OCI-LY3 (cell line): ENCODE data around the gene USB1.
"Not testable (repeated sequence)": the region's sequence is repeated elsewhere in the genome, so short reads cannot be mapped to it uniquely, and the experiment has no call there.

Source experiments
- EZH2phosphoT487 ChIP-seq: fragments of 200-600 bp; shearing (Covaris generic); IDR thresholded peaks from 2 replicates; pipeline ENCODE4 v1.6.1; 2018; ENCODE audit warnings: antibody characterized with exemption, mixed run types, low read depth
- TF ChIP-seq, protein P1 (sequence below): fragments of 200-600, 300-600 bp; sonication (generic); IDR thresholded peaks from 2 replicates; pipeline ENCODE4 v1.5.1; 2014; ENCODE audit warnings: antibody characterized with exemption, low read length, low read depth

DNA sequence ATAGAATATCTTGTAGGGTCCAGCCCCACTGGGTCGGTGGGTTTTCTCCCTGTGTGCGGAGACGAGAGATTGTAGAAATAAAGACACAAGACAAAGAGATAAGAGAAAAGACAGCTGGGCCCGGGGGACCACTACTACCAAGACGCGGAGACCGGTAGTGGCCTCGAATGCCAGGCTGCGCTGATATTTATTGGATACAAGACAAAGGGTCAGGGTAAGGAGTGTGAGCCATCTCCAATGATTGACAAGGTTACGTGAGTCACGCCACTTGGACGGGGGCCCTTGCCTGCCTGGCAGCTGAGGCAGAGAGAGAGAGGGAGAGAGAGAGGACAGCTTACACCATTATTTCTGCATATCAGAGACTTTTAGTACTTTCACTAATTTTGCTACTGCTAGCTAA is 3.5 kb downstream of the USB1 start:
- TF ChIP-seq, protein P1, sequence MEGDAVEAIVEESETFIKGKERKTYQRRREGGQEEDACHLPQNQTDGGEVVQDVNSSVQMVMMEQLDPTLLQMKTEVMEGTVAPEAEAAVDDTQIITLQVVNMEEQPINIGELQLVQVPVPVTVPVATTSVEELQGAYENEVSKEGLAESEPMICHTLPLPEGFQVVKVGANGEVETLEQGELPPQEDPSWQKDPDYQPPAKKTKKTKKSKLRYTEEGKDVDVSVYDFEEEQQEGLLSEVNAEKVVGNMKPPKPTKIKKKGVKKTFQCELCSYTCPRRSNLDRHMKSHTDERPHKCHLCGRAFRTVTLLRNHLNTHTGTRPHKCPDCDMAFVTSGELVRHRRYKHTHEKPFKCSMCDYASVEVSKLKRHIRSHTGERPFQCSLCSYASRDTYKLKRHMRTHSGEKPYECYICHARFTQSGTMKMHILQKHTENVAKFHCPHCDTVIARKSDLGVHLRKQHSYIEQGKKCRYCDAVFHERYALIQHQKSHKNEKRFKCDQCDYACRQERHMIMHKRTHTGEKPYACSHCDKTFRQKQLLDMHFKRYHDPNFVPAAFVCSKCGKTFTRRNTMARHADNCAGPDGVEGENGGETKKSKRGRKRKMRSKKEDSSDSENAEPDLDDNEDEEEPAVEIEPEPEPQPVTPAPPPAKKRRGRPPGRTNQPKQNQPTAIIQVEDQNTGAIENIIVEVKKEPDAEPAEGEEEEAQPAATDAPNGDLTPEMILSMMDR = not testable (repeated sequence)
- not testable (repeated sequence) for TF ChIP-seq EZH2phosphoT487
